Sigmoid colon (tissue), 4 donors: Measurements from ENCODE around the gene MSRB2.

Source experiments
- EP300 ChIP-seq, 4 donors: sonication (generic); formaldehyde crosslinking; IDR thresholded peaks; one replicate each; pipeline ENCODE4 v1.6.1; 2017; ENCODE audit warnings: antibody characterized with exemption in 4 of 4
- POLR2A ChIP-seq, 2 donors: fragments of 450-650 bp; IDR thresholded peaks; one replicate each; pipeline ENCODE4 v1.6.1; 2016; ENCODE audit warnings: antibody characterized with exemption in 2 of 2, mild to moderate bottlenecking in 2 of 2, moderate library complexity in 2 of 2
- POLR2AphosphoS5 ChIP-seq, 4 donors: sonication (generic); formaldehyde crosslinking; IDR thresholded peaks; one replicate each; pipeline ENCODE4 v1.6.1; 2017; ENCODE audit warnings: antibody characterized with exemption in 4 of 4
- TF ChIP-seq, protein P1 (sequence below), 4 experiments: fragments of 450-650 bp in 3 of 4; fragments of 200-600 bp in 1 of 4; IDR thresholded peaks; one replicate each; pipeline ENCODE4 v1.5.1; 2016 to 2019; ENCODE audit warnings: antibody characterized with exemption in 4 of 4, mild to moderate bottlenecking in 3 of 4, moderate library complexity in 2 of 4

DNA sequence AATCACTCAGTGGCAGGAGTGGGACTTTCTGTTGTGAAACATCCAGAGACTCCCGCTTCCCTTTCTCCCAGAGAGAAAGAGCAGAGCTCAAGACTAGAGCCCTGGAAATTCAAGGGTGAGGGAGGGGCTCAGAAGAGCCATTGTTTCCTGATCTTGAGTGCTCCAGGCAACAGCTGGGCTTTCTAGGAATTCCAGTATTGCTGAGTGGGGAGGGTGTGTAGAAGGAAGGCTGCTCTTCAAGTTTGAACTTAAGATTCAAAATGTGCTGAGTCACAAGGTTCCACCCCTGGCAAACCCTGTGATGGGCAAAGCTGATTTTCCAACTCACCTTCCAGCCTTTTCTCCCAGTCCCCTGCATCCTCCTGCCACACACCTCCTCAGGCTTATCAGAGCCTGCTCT is 42.3 kb upstream of the MSRB2 start:
- TF ChIP-seq, protein P1, sequence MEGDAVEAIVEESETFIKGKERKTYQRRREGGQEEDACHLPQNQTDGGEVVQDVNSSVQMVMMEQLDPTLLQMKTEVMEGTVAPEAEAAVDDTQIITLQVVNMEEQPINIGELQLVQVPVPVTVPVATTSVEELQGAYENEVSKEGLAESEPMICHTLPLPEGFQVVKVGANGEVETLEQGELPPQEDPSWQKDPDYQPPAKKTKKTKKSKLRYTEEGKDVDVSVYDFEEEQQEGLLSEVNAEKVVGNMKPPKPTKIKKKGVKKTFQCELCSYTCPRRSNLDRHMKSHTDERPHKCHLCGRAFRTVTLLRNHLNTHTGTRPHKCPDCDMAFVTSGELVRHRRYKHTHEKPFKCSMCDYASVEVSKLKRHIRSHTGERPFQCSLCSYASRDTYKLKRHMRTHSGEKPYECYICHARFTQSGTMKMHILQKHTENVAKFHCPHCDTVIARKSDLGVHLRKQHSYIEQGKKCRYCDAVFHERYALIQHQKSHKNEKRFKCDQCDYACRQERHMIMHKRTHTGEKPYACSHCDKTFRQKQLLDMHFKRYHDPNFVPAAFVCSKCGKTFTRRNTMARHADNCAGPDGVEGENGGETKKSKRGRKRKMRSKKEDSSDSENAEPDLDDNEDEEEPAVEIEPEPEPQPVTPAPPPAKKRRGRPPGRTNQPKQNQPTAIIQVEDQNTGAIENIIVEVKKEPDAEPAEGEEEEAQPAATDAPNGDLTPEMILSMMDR (IDR thresholded peaks at IDR 0.05), result no peak
- TF ChIP-seq POLR2A (IDR thresholded peaks at IDR 0.05) (no peak), POLR2AphosphoS5 (IDR thresholded peaks at IDR 0.05) (no peak), EP300 (IDR thresholded peaks at IDR 0.05) (no peak)
